K562 (cell line): ENCODE data around the gene ITPK1. TPM values are rescaled to one million over a fixed set of nuclear protein-coding genes. Genes with fewer than 3 reads are reported as not detected.

Experiments
- ATAC-seq: fragments of 200-7000 bp; cut with Tn5 transposase; 3 replicates; pipeline ENCODE4 v1.9.1; 2020; ENCODE audit warnings: moderate library complexity
- BruUV-seq: library from RNA; stranded (reverse); fragments of 400-500 nt; replicated peaks from 2 replicates; lab custom pipeline; 2021; lab: Mats Ljungman, UMichigan
- CTCF ChIA-PET: fragments of 300-600 bp; formaldehyde crosslinking; extraction: SDS; loops from one replicate; lab custom pipeline; 2021; ENCODE audit warnings: low intra/inter-chr PET ratio; lab: Yijun Ruan, JAX
- POLR2A ChIA-PET: fragments of 300-600, 350-650 bp; sonication (Branson Sonifier 250); formaldehyde crosslinking; extraction: SDS; loops from one replicate; lab custom pipeline; 2021; ENCODE audit warnings: antibody characterized with exemption, inconsistent platforms; lab: Yijun Ruan, JAX
- DNase-seq, 4 experiments: peaks; one replicate each; pipeline versions ENCODE4 v3.0.0 to v3.0.0-alpha.2; 2011 to 2018; ENCODE audit warnings: low spot score in 3 of 4, mixed read lengths in 3 of 4; ENCODE audit errors: extremely low read depth in 1 of 4
- FAIRE-seq: peaks from 2 replicates; lab custom pipeline; 2011; peaks lifted over from hg19 to GRCh38; lab: Jason Lieb, UNC
- H2AFZ ChIP-seq: 2 replicates; pipeline ENCODE4 v1.6.0; 2011; ENCODE audit warnings: low read depth, low read length, control low read depth, inconsistent platforms
- H3K27ac ChIP-seq: fragments of 200-600 bp; 3 replicates; pipeline ENCODE4 v1.8.0; 2011; ENCODE audit warnings: low read depth, mild to moderate bottlenecking, control low read depth, inconsistent platforms, low read length, moderate library complexity, mixed read lengths; ENCODE audit errors: extremely low read depth
- H3K27me3 ChIP-seq, 2 experiments: fragments of 300-600 bp in 1 of 2; 2 replicates in 1 of 2; 3 replicates in 1 of 2; pipeline versions ENCODE4 v1.6.0 to v1.8.0; 2011; ENCODE audit warnings: inconsistent platforms in 2 of 2, low read length in 2 of 2, mild to moderate bottlenecking in 1 of 2, mixed read lengths in 1 of 2, moderate library complexity in 1 of 2; ENCODE audit not compliant: control insufficient read depth in 2 of 2, insufficient read depth in 2 of 2
- H3K36me3 ChIP-seq: fragments of 300-600 bp; 3 replicates; pipeline ENCODE4 v1.8.0; 2011; ENCODE audit warnings: mild to moderate bottlenecking, low read length, inconsistent platforms; ENCODE audit not compliant: control insufficient read depth, insufficient read depth
- H3K4me1 ChIP-seq, 2 experiments: fragments of 200-600 bp in 1 of 2; replicated peaks in 1 of 2; 2 replicates in 1 of 2; 3 replicates in 1 of 2; pipeline versions ENCODE4 v1.5.1 to v1.8.0; 2011; ENCODE audit warnings: inconsistent platforms in 2 of 2, low read length in 2 of 2, mild to moderate bottlenecking in 1 of 2, mixed read lengths in 1 of 2, moderate library complexity in 1 of 2; ENCODE audit not compliant: control insufficient read depth in 2 of 2, insufficient read depth in 2 of 2
- H3K4me2 ChIP-seq: 2 replicates; pipeline ENCODE4 v1.6.1; 2011; ENCODE audit warnings: low read length, control low read depth, inconsistent platforms, mixed read lengths; ENCODE audit not compliant: insufficient read depth
- H3K4me3 ChIP-seq: fragments of 200-600 bp; sonication (generic), shearing (Covaris generic); 2 replicates; pipeline ENCODE4 v1.5.1; 2016; ENCODE audit warnings: control low read depth, inconsistent platforms
- H3K79me2 ChIP-seq: fragments of 200-600 bp; 3 replicates; pipeline ENCODE4 v1.8.0; 2011; ENCODE audit warnings: low read length, inconsistent platforms; ENCODE audit not compliant: control insufficient read depth, insufficient read depth
- H3K9ac ChIP-seq, 2 experiments: 2 replicates each; pipeline versions ENCODE4 v1.6.0 to v1.6.1; 2011; ENCODE audit warnings: low read depth in 2 of 2, low read length in 2 of 2, control low read depth in 1 of 2, inconsistent platforms in 1 of 2, mild to moderate bottlenecking in 1 of 2, mixed read lengths in 1 of 2; ENCODE audit not compliant: insufficient read depth in 1 of 2
- H3K9me1 ChIP-seq: one replicate; pipeline ENCODE4 v1.6.0; 2011; ENCODE audit warnings: inconsistent platforms, mild to moderate bottlenecking, low read length, moderate library complexity; ENCODE audit not compliant: control insufficient read depth, insufficient read depth
- H3K9me3 ChIP-seq: replicated peaks from 2 replicates; pipeline ENCODE4 v1.5.1; 2011; ENCODE audit warnings: low read depth, low read length, inconsistent platforms; ENCODE audit not compliant: control insufficient read depth, insufficient read depth
- H4K20me1 ChIP-seq: replicated peaks from 2 replicates; pipeline ENCODE4 v1.6.1; 2011; ENCODE audit warnings: low read length, inconsistent platforms, mixed read lengths; ENCODE audit not compliant: control insufficient read depth, insufficient read depth
- CXXC5 ChIP-seq: fragments of 250-450 bp; sonication (Bioruptor Pico); IDR thresholded peaks from 2 replicates; pipeline ENCODE4 v1.8.0; 2022; ENCODE audit warnings: inconsistent platforms, mild to moderate bottlenecking, moderate library complexity
- E2F3 ChIP-seq: fragments of 250-450 bp; sonication (Bioruptor Pico); IDR thresholded peaks from 2 replicates; pipeline ENCODE4 v1.4.0; 2020; ENCODE audit warnings: mild to moderate bottlenecking
- NFE2L1 ChIP-seq: fragments of 450-650 bp; IDR thresholded peaks from 2 replicates; pipeline ENCODE4 v1.6.1; 2016; ENCODE audit warnings: missing genetic modification characterization, low read depth, mild to moderate bottlenecking, missing compliant biosample characterization, moderate library complexity, borderline replicate concordance
- ZC3H4 ChIP-seq: sonication (generic); formaldehyde crosslinking; IDR thresholded peaks from 2 replicates; pipeline ENCODE4 v1.9.0; 2021; ENCODE audit warnings: missing genetic modification reagents, borderline replicate concordance
- ZNF445 ChIP-seq: fragments of 250-450 bp; sonication (Bioruptor Pico); IDR thresholded peaks from 2 replicates; pipeline ENCODE4 v1.4.0; 2020; ENCODE audit warnings: low read depth, mild to moderate bottlenecking, moderate library complexity
- WGBS: fragments of 100-300 bp; shearing (Covaris generic); methylation state at CpG from one replicate; pipeline ENCODE4 v1.1.6; 2016; ENCODE audit warnings: low coverage, mixed read lengths; ENCODE audit not compliant: insufficient coverage; ENCODE audit errors: missing lambda C conversion rate; 5-methylcytosine and 5-hydroxymethylcytosine counted together
- in situ Hi-C: fragments of 300-500 bp; cut with MboI; formaldehyde crosslinking; loops from 4 replicates; pipeline ENCODE4 v1.15.0; 2018; ENCODE audit warnings: inconsistent platforms, mixed read lengths
- intact Hi-C: fragments of 100-400 bp; cut with micrococcal nuclease; formaldehyde crosslinking; loops from 2 replicates; pipeline ENCODE4 v1.14.2; 2022
- polyA plus RNA-seq, 8 experiments: library from polyadenylated mRNA; depleted of rRNA in 4 of 8; stranded (reverse) in 5 of 8; unstranded in 3 of 8; fragments of >200 nt; fragmentation: Nextera tagmentation in 2 of 8; fragmentation: Illumina TruSeq in 1 of 8; extraction: Ambion mirVana in 2 of 8; extraction: Trizol in 1 of 8; gene quantifications; 2 replicates each; pipeline versions ENCODE4 v1.2.1 to v1.2.3, GENCODE V29; 2011 to 2014; ENCODE audit warnings: inconsistent platforms in 1 of 8, missing spikeins in 1 of 8
- total RNA-seq, 7 experiments: library from RNA; depleted of rRNA in 6 of 7; stranded (reverse); fragments of >200 nt in 6 of 7; fragmentation: Illumina TruSeq in 2 of 7; extraction: Trizol in 2 of 7; gene quantifications; 2 replicates each; pipeline versions ENCODE4 v1.2.1 to v1.2.3, GENCODE V29; 2011 to 2021; ENCODE audit warnings: low replicate concordance in 1 of 7

Gene ITPK1
- total and polyA plus RNA-seq, 9 of the 15 experiments (the other 6 are each of a cell fraction or from before 2014, with no cell fraction given), result 1.2 to 39.2 (median 23.0) TPM

DNA sequence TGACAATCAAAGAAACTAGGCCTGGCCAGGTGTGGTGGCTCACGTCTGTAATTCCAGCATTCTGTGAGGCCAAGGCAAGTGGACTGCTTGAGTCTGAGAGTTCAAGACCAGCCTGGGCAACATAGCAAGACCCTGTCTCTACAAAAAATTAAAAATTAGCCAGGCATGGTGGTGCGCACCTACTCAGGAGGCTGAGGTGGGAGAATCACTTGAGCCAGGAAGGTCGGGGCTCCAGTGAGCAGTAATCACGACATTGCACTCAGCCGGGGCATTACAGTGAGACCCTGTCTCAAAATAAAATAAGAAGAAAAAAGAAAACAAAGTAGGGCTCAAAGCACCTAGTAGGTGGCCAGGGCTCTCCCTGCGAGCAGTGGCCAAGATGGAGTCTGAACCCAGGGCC lies 113.7 kb downstream of the ITPK1 start:
- FAIRE-seq (no peak), ATAC-seq (no peak), DNase-seq (no peak)
- BruUV-seq, result no TSS peak
- no peak for TF ChIP-seq E2F3 (CRISPR knock-in tag)
- no peak for TF ChIP-seq ZC3H4 (CRISPR knock-in tag)
- no peak for TF ChIP-seq NFE2L1 (tag)
- WGBS, result 91% methylated on average over 3 of the region's 6 CpGs
- no peak overlapping the region for H3K4me2 ChIP-seq
- intact Hi-C loops (no loop called here), in situ Hi-C loops (no loop called here)
- no peaks in the 10 kb centered on the region for H3K9me1 ChIP-seq
- H3K27me3 ChIP-seq, result no peaks in the 10 kb centered on the region
- no peak overlapping the region for H3K4me3 ChIP-seq
- peaks cover 4% of the 10 kb centered on the region; the same call in 1 of the 2 replicates for H4K20me1 ChIP-seq
- H3K9ac ChIP-seq, result no peak overlapping the region
- no peaks in the 10 kb centered on the region for H3K36me3 ChIP-seq
- no peaks in the 10 kb centered on the region for H3K79me2 ChIP-seq
- peaks cover 0 to 4% of the 10 kb centered on the region in 2 experiments; a peak in 1 of 5 replicates for H3K4me1 ChIP-seq
- H3K27ac ChIP-seq, result no peak overlapping the region
- CTCF ChIA-PET, result no interaction called here
- POLR2A ChIA-PET, result no interaction called here
- H3K9me3 ChIP-seq, result no peaks in the 10 kb centered on the region
- H2AFZ ChIP-seq, result no peak overlapping the region

GRCh38 chr14:92998946-92999345 lies 116.8 kb downstream of the ITPK1 start:
- BruUV-seq, result no TSS peak
- intact Hi-C loops (no loop called here), in situ Hi-C loops (no loop called here)
- Histone ChIP-seq H3K9me3 (no peaks in the 10 kb centered on the region), H3K9me1 (no peaks in the 10 kb centered on the region), H2AFZ (no peak overlapping the region), H3K27ac (no peak overlapping the region), H3K4me3 (no peak overlapping the region), H3K36me3 (no peaks in the 10 kb centered on the region), H3K27me3 (no peaks in the 10 kb centered on the region), H3K9ac (no peak overlapping the region), H3K4me1 (peaks cover 17 to 19% of the 10 kb centered on the region in 2 experiments; a peak in 4 of 5 replicates), H4K20me1 (no peaks in the 10 kb centered on the region; the same call in 1 of the 2 replicates), H3K4me2 (no peak overlapping the region), H3K79me2 (0 out of 3 replicates have a peak, but pooled peaks cover under 1% of the 10 kb centered on the region)
- WGBS, result 90% methylated on average over 5 of the region's 10 CpGs
- ATAC-seq (no peak), FAIRE-seq (no peak), DNase-seq (no peak)
- ChIA-PET POLR2A (no interaction called here), CTCF (no interaction called here)
- no peak for TF ChIP-seq CXXC5 (CRISPR knock-in tag)
- no peak for TF ChIP-seq ZNF445 (CRISPR knock-in tag)
